H9 (cell line): ENCODE results near the gene IGF1R. TPM values are rescaled to one million over a fixed set of nuclear protein-coding genes. Genes with fewer than 3 reads are reported as not detected.

Experiments
- DNase-seq: peaks from one replicate; pipeline ENCODE4 v3.0.0-alpha.2; 2017
- H2AFZ ChIP-seq: one replicate; pipeline ENCODE4 v1.6.1; 2013; ENCODE audit warnings: mild to moderate bottlenecking, low read length, control low read depth, moderate library complexity
- H2AK5ac ChIP-seq: 2 replicates; pipeline ENCODE4 v1.6.1; 2013; ENCODE audit warnings: low read length, control low read depth, mixed read lengths; ENCODE audit not compliant: insufficient read length
- H2BK120ac ChIP-seq: one replicate; pipeline ENCODE4 v1.6.1; 2013; ENCODE audit warnings: low read depth, mild to moderate bottlenecking, low read length, control low read depth, inconsistent platforms; ENCODE audit not compliant: poor library complexity, severe bottlenecking
- H2BK12ac ChIP-seq: 2 replicates; pipeline ENCODE4 v1.6.1; 2013; ENCODE audit warnings: low read length, control low read depth, mixed read lengths, low read depth; ENCODE audit not compliant: insufficient read length
- H2BK15ac ChIP-seq: 2 replicates; pipeline ENCODE4 v1.6.1; 2013; ENCODE audit warnings: low read depth, low read length, control low read depth
- H2BK20ac ChIP-seq: one replicate; pipeline ENCODE4 v1.6.1; 2013; ENCODE audit warnings: low read depth, mild to moderate bottlenecking, low read length, control low read depth, inconsistent platforms; ENCODE audit not compliant: poor library complexity, severe bottlenecking
- H2BK5ac ChIP-seq: 2 replicates; pipeline ENCODE4 v1.6.1; 2013; ENCODE audit warnings: low read length, control low read depth, mixed read lengths; ENCODE audit not compliant: insufficient read length
- H3K14ac ChIP-seq: 2 replicates; pipeline ENCODE4 v1.6.1; 2013; ENCODE audit warnings: low read length, control low read depth; ENCODE audit not compliant: insufficient read depth
- H3K18ac ChIP-seq: 2 replicates; pipeline ENCODE4 v1.6.1; 2013; ENCODE audit warnings: low read depth, mild to moderate bottlenecking, mixed read lengths, low read length, control low read depth; ENCODE audit not compliant: insufficient read length
- H3K23ac ChIP-seq: 2 replicates; pipeline ENCODE4 v1.6.1; 2013; ENCODE audit warnings: low read length, control low read depth, mixed read lengths, low read depth; ENCODE audit not compliant: insufficient read length
- H3K23me2 ChIP-seq: 2 replicates; pipeline ENCODE4 v1.6.1; 2013; ENCODE audit warnings: low read depth, mild to moderate bottlenecking, mixed read lengths, low read length, control low read depth; ENCODE audit not compliant: insufficient read length, poor library complexity, severe bottlenecking
- H3K27ac ChIP-seq: 2 replicates; pipeline ENCODE4 v1.5.1; 2013; ENCODE audit warnings: low read length, control low read depth, mixed read lengths, low read depth; ENCODE audit not compliant: insufficient read length
- H3K27me3 ChIP-seq: 2 replicates; pipeline ENCODE4 v1.6.1; 2013; ENCODE audit warnings: low read length, control low read depth, inconsistent platforms; ENCODE audit not compliant: insufficient read depth
- H3K4ac ChIP-seq: 2 replicates; pipeline ENCODE4 v1.6.1; 2013; ENCODE audit warnings: low read depth, mild to moderate bottlenecking, control low read depth, inconsistent platforms, low read length, moderate library complexity
- H3K4me1 ChIP-seq: 2 replicates; pipeline ENCODE4 v1.6.1; 2013; ENCODE audit warnings: low read length, control low read depth, inconsistent platforms; ENCODE audit not compliant: insufficient read depth
- H3K4me2 ChIP-seq: 2 replicates; pipeline ENCODE4 v1.6.1; 2013; ENCODE audit warnings: low read length, control low read depth, mixed read lengths; ENCODE audit not compliant: insufficient read length, insufficient read depth
- H3K56ac ChIP-seq: 2 replicates; pipeline ENCODE4 v1.6.1; 2013; ENCODE audit warnings: low read depth, mild to moderate bottlenecking, mixed read lengths, low read length, control low read depth; ENCODE audit not compliant: insufficient read length
- H3K79me1 ChIP-seq: 2 replicates; pipeline ENCODE4 v1.6.1; 2013; ENCODE audit warnings: low read depth, mild to moderate bottlenecking, moderate library complexity, low read length, control low read depth, inconsistent platforms; ENCODE audit not compliant: insufficient read depth, poor library complexity, severe bottlenecking
- H3K79me2 ChIP-seq: 2 replicates; pipeline ENCODE4 v1.6.1; 2013; ENCODE audit warnings: low read length, control low read depth, inconsistent platforms; ENCODE audit not compliant: insufficient read depth
- H3K9ac ChIP-seq: 2 replicates; pipeline ENCODE4 v1.6.1; 2013; ENCODE audit warnings: low read length, control low read depth, mixed read lengths; ENCODE audit not compliant: insufficient read length; ENCODE audit errors: extremely low read depth
- H3K9me3 ChIP-seq: one replicate; pipeline ENCODE4 v1.6.1; 2013; ENCODE audit warnings: low read depth, low read length, inconsistent platforms; ENCODE audit not compliant: control insufficient read depth
- H3T11ph ChIP-seq: one replicate; pipeline ENCODE4 v1.6.1; 2013; ENCODE audit warnings: mild to moderate bottlenecking, low read length, control low read depth, inconsistent platforms
- H4K20me1 ChIP-seq: one replicate; pipeline ENCODE4 v1.6.1; 2013; ENCODE audit not compliant: control insufficient read depth, insufficient read length, insufficient read depth
- H4K5ac ChIP-seq: 2 replicates; pipeline ENCODE4 v1.6.1; 2013; ENCODE audit warnings: low read depth, mild to moderate bottlenecking, mixed read lengths, low read length, control low read depth; ENCODE audit not compliant: insufficient read length
- H4K8ac ChIP-seq: replicated peaks from 2 replicates; pipeline ENCODE4 v1.6.1; 2013; ENCODE audit warnings: low read length, control low read depth, mixed read lengths, low read depth; ENCODE audit not compliant: insufficient read length
- H4K91ac ChIP-seq: 2 replicates; pipeline ENCODE4 v1.6.1; 2013; ENCODE audit warnings: low read depth, mild to moderate bottlenecking, moderate library complexity, mixed read lengths, low read length, control low read depth; ENCODE audit not compliant: insufficient read length
- H3K27ac Mint-ChIP-seq, 3 experiments: 2 replicates in 2 of 3; 3 replicates in 1 of 3; pipeline ENCODE4 v1.8.0; 2020 to 2021; ENCODE audit warnings: mixed read lengths in 3 of 3, mild to moderate bottlenecking in 1 of 3, moderate library complexity in 1 of 3
- H3K27me3 Mint-ChIP-seq: 2 replicates; pipeline ENCODE4 v1.8.0; 2021; ENCODE audit warnings: low read depth, mild to moderate bottlenecking, moderate library complexity, mixed read lengths
- H3K36me3 Mint-ChIP-seq, 3 experiments: 2 replicates in 2 of 3; 3 replicates in 1 of 3; pipeline ENCODE4 v1.8.0; 2020 to 2021; ENCODE audit warnings: low read depth in 3 of 3, mixed read lengths in 3 of 3; ENCODE audit not compliant: insufficient read depth in 1 of 3
- H3K4me1 Mint-ChIP-seq, 2 experiments: 2 replicates each; pipeline ENCODE4 v1.8.0; 2020; ENCODE audit warnings: mixed read lengths in 2 of 2
- H3K4me3 Mint-ChIP-seq, 2 experiments: 2 replicates in 1 of 2; 3 replicates in 1 of 2; pipeline ENCODE4 v1.8.0; 2020 to 2021; ENCODE audit warnings: mild to moderate bottlenecking in 2 of 2, mixed read lengths in 2 of 2, moderate library complexity in 1 of 2
- H3K9me3 Mint-ChIP-seq, 2 experiments: 2 replicates in 1 of 2; 3 replicates in 1 of 2; pipeline ENCODE4 v1.8.0; 2020; ENCODE audit warnings: mild to moderate bottlenecking in 2 of 2, mixed read lengths in 2 of 2, moderate library complexity in 1 of 2
- WGBS: extraction: QIAGEN DNeasy Blood & Tissue Kit; methylation state at CpG from one replicate; pipeline ENCODE4 v1.1.7; 2013; ENCODE audit warnings: missing lambda C conversion rate, low lambda C conversion rate, mixed read lengths; ENCODE audit not compliant: insufficient read length; ENCODE audit errors: extremely low coverage; 5-methylcytosine and 5-hydroxymethylcytosine counted together
- total RNA-seq: library from RNA; stranded (reverse); gene quantifications from 2 replicates; pipeline ENCODE4 v1.2.1, GENCODE V29; 2021
- TF ChIP-seq, protein P1 (sequence below): fragments of 200-600 bp; sonication (generic); conservative IDR thresholded peaks from 3 replicates; pipeline ENCODE4 v1.8.0; 2021; ENCODE audit warnings: antibody characterized with exemption, mild to moderate bottlenecking

IGF1R gene
- total RNA-seq, 1 experiment from 2014 or later, result 70.0 TPM

DNA sequence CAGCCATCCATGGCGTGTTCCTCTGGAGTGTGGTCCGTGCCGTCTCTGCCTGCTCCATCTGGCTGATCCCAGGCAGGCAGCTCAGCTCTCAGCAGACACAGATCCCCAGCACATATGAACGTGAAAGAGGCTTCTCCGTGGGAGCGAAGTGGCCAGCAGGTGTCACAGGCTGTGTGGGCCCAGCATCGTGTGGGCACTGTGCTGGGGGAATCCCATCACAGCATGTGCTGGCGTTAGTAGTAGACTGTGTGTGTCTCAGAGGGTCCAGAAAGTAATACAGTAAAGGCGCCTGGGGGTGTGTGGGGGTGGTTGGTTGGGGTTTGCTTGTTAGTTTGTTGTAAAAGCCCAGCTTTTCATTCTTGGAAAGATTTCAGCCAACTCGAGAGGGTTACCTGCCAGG is 147.6 kb downstream of the IGF1R start:
- H3K23ac ChIP-seq, result no peak overlapping the region
- Mint-ChIP-seq H3K4me3 (peak overlapping the region in 1 of 2 experiments; percentile 45; a peak in 1 of 5 replicates), H3K27me3 (peaks cover 1% of the 10 kb centered on the region; the same call in 1 of the 2 replicates), H3K36me3 (no peaks in the 10 kb centered on the region), H3K27ac (peak overlapping the region in 2 of 3 experiments; percentile 77 to 88; a peak in 4 of 7 replicates), H3K4me1 (peaks cover 87 to 89% of the 10 kb centered on the region in 2 experiments), H3K9me3 (no peaks in the 10 kb centered on the region; a peak in 1 of 5 replicates)
- no peaks in the 10 kb centered on the region for H4K20me1 ChIP-seq
- no peak overlapping the region for H2BK15ac ChIP-seq
- H3T11ph ChIP-seq, result no peak overlapping the region
- no peak overlapping the region for H3K18ac ChIP-seq
- H2BK20ac ChIP-seq, result no peak overlapping the region
- H3K4me2 ChIP-seq, result no peak overlapping the region
- no peaks in the 10 kb centered on the region for H3K27me3 ChIP-seq
- WGBS, result no CpG with 5 or more reads among the region's 10 CpGs
- H3K79me2 ChIP-seq, result peaks cover 41% of the 10 kb centered on the region; the same call in 1 of the 2 replicates
- H3K79me1 ChIP-seq, result peaks cover 8% of the 10 kb centered on the region
- no peak overlapping the region for H4K8ac ChIP-seq
- no peak overlapping the region for H4K91ac ChIP-seq
- H2BK120ac ChIP-seq, result no peak overlapping the region
- H4K5ac ChIP-seq, result no peak overlapping the region
- no peaks in the 10 kb centered on the region for H3K9me3 ChIP-seq
- TF ChIP-seq, protein P1, sequence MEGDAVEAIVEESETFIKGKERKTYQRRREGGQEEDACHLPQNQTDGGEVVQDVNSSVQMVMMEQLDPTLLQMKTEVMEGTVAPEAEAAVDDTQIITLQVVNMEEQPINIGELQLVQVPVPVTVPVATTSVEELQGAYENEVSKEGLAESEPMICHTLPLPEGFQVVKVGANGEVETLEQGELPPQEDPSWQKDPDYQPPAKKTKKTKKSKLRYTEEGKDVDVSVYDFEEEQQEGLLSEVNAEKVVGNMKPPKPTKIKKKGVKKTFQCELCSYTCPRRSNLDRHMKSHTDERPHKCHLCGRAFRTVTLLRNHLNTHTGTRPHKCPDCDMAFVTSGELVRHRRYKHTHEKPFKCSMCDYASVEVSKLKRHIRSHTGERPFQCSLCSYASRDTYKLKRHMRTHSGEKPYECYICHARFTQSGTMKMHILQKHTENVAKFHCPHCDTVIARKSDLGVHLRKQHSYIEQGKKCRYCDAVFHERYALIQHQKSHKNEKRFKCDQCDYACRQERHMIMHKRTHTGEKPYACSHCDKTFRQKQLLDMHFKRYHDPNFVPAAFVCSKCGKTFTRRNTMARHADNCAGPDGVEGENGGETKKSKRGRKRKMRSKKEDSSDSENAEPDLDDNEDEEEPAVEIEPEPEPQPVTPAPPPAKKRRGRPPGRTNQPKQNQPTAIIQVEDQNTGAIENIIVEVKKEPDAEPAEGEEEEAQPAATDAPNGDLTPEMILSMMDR, result no peak
- H3K27ac ChIP-seq, result no peak overlapping the region
- H2AFZ ChIP-seq, result no peak overlapping the region
- no peak overlapping the region for H3K14ac ChIP-seq
- peaks cover 20% of the 10 kb centered on the region for H3K4me1 ChIP-seq
- H3K4ac ChIP-seq, result no peak overlapping the region
- peaks cover 3% of the 10 kb centered on the region for H3K23me2 ChIP-seq
- no peak overlapping the region for H3K56ac ChIP-seq
- no peak overlapping the region for H2BK12ac ChIP-seq
- no peak for DNase-seq
- no peak overlapping the region for H3K9ac ChIP-seq
- H2BK5ac ChIP-seq, result no peak overlapping the region
- H2AK5ac ChIP-seq, result no peak overlapping the region
